Brain pericyte (primary cell): ENCODE results near the gene KIF15.

Experiments used
- DNase-seq: peaks from one replicate; pipeline ENCODE4 v3.0.0-alpha.2; 2012; ENCODE audit warnings: low read depth, low spot score

Gene KIF15, protein sequence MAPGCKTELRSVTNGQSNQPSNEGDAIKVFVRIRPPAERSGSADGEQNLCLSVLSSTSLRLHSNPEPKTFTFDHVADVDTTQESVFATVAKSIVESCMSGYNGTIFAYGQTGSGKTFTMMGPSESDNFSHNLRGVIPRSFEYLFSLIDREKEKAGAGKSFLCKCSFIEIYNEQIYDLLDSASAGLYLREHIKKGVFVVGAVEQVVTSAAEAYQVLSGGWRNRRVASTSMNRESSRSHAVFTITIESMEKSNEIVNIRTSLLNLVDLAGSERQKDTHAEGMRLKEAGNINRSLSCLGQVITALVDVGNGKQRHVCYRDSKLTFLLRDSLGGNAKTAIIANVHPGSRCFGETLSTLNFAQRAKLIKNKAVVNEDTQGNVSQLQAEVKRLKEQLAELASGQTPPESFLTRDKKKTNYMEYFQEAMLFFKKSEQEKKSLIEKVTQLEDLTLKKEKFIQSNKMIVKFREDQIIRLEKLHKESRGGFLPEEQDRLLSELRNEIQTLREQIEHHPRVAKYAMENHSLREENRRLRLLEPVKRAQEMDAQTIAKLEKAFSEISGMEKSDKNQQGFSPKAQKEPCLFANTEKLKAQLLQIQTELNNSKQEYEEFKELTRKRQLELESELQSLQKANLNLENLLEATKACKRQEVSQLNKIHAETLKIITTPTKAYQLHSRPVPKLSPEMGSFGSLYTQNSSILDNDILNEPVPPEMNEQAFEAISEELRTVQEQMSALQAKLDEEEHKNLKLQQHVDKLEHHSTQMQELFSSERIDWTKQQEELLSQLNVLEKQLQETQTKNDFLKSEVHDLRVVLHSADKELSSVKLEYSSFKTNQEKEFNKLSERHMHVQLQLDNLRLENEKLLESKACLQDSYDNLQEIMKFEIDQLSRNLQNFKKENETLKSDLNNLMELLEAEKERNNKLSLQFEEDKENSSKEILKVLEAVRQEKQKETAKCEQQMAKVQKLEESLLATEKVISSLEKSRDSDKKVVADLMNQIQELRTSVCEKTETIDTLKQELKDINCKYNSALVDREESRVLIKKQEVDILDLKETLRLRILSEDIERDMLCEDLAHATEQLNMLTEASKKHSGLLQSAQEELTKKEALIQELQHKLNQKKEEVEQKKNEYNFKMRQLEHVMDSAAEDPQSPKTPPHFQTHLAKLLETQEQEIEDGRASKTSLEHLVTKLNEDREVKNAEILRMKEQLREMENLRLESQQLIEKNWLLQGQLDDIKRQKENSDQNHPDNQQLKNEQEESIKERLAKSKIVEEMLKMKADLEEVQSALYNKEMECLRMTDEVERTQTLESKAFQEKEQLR (N-terminal part only)

DNA sequence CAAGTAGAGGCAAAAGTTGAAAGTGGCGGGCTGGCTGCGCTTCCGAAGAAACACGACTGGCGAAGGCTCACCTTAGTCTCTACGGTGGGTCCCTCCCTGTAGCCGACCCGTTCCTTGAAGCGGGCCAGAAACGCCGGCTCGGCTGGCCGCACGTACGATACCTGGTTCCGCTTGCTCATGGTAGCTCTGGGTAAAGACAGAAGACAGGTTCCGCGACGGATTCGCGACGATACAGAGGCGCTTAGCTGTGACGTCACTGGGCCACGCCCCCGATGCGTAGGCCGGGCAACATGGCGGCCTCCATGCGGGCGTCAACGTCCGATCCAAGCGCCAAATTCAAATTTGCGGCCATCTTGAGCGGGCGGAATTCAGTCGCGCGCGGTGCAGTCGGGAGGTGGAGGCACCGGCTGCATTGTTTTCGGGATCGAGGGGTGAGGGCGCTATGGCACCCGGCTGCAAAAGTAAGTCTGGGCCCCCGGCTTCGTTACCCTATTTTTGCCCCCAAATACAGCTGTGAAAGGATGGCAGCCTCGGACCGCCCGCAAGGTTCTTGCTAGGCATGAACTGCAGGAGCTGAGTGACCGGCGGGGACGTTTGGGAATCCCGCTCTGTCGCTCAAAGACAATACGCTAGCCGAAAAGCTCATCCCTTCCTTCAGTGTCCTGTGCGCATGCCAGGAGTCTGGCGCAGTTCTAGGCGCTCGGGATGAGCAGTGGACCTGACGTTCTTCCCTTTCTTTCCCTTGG, at the start of gene KIF15, which contains the start of gene KIAA1143:
TSS of gene KIF15 (plus strand) at position 371 of the 746 bp plus-strand sequence. CDS start at position 443, 72 bp downstream.
TSS of gene KIAA1143 (minus strand) at position 196 of the 746 bp plus-strand sequence. CDS start at position 179, 17 bp downstream.
- peak; percentile 87 for DNase-seq

DNA sequence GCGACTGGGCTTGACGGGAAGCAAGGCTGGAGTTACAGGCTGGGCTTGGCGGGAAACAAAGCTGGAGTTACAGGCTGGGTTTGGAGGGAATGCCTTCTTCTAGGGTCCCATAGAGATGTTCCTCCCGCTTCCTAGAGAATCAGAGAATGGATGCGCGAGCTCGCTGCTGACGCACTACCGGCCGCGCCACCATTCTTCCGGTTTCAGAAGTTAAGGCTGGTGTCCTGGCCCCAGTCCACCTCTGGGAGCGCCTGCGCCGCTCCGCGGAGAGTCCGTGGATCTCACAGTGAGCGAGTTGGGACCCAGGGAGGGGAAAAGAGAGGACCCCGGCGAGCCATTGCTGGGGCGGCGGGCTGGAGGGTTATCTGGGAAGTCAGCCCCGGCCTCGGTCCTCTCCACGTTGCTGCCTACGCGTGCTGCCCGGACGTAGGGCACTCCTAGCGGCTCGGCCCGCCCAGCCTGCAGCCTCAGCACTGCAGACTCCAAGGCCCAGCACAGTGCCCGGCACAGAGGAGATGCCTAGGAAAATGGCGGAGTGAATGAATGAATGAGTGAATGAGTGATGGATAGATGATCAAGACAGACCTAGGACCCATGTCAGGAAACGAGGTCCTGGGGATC, 49.0 kb upstream of the KIF15 start, which contains the start of gene ZNF502:
TSS of gene ZNF502 (plus strand) at position 206 of the 621 bp plus-strand sequence. CDS start 7,602 bp downstream, outside the sequence.
- peak; percentile 60 for DNase-seq

DNA sequence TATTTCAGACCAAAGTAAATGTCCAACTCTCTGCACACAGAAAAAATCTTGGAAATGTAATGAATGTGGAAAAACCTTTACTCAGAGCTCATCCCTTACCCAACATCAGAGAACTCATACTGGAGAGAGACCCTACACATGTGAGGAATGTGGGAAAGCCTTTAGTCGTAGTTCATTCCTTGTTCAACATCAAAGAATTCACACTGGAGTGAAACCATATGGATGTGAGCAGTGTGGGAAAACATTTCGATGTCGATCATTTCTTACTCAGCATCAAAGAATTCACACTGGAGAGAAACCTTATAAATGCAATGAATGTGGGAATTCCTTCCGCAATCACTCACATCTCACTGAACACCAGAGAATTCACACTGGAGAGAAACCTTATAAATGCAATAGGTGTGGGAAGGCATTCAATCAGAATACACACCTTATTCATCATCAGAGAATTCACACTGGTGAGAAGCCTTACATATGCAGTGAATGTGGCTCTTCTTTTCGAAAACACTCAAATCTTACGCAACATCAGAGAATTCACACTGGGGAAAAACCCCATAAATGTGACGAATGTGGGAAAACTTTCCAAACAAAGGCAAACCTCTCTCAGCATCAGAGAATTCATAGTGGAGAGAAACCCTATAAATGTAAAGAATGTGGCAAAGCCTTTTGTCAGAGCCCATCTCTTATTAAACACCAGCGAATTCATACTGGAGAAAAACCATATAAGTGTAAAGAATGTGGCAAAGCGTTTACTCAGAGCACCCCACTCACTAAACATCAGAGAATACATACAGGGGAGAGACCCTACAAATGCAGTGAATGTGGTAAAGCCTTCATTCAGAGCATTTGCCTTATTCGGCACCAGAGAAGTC, 40.1 kb upstream of the KIF15 start:
- DNase-seq = no peak

DNA sequence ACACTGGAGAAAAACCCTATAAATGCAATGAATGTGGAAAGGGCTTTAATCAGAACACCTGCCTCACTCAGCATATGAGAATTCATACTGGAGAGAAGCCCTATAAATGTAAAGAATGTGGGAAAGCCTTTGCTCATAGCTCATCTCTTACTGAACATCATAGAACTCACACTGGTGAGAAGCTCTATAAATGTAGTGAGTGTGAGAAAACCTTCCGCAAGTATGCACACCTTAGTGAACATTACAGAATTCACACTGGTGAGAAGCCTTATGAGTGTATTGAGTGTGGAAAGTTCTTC, 39.5 kb upstream of the KIF15 start:
- DNase-seq = no peak

DNA sequence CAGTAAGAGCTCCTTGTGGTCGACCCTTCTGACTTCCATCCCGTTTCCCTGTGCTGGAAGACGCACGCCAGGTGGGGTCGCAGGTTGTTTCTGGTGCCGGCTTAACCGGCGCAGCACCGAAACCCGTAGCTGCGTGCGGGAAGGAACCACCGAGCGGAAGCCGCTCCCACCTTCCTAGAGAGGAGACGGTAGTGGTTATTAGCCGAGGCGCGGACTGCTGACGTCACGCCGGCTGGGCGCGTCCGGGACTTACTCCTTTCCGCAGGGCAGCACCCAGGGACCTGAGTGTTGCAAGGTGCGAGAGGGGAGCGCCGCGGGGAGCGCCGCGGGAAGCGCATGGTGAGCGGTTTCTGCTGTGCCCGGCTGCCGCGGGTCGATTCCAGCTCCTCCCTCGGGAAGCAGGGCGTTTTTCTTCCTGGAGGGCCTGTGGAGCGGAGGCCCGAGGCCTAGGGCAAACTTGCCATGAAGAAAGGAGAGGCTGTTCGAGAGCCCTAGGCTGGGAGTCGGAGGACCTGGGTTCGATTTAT, 32.1 kb upstream of the KIF15 start, which contains the start of gene ZNF501:
TSS of gene ZNF501 (plus strand) at position 252 of the 527 bp plus-strand sequence. CDS start 4,787 bp downstream, outside the sequence.
- DNase-seq = peak; percentile 68

DNA sequence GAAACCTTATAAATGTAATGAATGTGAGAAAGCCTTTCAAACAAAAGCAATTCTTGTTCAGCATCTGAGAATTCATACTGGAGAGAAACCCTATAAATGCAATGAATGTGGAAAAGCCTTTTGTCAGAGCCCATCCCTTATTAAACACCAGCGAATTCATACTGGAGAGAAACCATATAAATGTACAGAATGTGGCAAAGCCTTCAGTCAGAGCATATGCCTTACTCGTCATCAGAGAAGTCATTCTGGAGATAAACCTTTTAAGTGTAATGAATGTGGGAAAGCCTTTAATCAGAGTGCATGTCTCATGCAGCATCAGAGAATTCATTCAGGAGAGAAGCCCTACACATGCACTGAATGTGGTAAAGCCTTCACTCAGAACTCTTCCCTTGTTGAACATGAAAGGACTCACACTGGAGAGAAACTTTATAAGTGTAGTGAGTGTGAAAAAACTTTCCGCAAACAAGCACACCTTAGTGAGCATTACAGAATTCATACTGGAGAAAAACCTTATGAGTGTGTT, 26.9 kb upstream of the KIF15 start:
- no peak for DNase-seq

DNA sequence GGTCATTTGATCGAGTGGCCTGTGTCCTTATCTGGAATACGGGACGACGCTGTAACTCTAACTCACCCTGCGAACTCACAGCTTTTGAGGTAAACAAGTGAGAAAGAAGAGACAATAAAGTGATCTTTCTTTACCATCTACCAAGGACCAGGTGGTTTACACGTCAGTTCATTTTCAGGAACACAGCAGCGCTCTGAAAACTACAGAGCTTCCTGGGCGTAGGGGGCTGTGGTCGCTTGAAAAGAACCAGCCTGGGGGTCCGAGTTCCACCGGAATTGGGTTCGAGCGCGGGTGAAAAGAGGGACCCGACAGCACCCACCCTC, 532 bp upstream of the KIF15 start:
- no peak for DNase-seq

DNA sequence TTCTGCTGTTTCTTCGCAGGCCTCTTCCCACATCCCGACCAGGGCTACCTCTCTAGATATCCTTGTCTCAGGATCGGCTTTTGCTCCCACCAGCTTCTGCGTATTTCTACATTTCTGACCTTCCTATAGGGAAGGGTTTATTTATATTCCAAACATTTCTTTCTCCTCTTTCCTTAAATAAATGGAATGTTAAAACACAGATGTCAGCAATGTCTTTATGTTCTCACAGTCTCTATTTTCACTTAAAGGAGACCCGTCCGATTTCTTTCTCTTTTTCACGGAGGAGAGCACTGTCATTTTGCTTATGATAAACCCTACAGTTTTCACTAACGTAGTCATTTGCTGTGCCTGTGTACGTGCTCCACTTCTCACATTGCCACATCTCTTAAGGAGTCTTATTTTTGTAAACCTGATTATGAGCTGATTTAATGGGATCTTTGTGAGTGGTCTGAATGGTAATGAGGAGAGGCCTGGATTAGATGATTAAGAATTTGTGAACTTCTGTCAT, 630 bp downstream of the KIF15 start:
- DNase-seq = no peak

DNA sequence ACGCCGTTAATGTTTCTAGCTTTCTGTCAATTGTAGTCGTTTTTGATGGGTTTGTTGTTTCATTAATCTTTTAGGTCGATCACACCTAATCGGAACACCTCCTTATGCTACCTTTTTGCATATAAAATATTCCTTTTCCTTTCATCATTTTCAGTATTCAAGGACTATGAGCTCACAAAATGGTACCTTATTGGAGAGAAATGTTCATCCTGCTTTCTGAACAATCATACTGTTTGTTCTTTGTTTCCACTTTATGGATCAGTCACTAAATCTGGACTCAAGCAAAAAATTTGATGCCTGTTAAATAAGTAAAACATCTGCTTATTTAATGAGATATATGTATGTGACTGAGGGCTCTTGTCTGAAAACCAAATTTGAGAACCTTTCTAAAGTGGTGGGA, 1.1 kb downstream of the KIF15 start:
- DNase-seq = no peak

DNA sequence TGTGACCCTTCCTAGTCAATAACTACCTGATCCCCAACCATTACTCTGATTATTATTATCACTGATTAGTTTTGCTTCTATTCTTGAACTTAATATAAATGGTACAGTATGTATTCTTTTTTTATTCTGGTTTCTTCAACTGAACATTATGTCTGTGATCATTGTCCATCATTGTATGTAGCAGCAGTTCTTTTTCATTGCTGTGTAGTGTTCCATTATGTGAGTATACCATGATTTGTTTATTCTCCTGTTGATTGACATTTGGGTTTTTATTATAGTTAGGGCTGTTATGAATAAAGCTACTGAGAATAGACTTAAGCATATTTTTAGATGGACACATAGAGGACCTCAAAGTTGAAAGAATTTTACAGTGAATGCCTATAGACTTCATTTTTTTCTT, 2.7 kb downstream of the KIF15 start:
- no peak for DNase-seq

DNA sequence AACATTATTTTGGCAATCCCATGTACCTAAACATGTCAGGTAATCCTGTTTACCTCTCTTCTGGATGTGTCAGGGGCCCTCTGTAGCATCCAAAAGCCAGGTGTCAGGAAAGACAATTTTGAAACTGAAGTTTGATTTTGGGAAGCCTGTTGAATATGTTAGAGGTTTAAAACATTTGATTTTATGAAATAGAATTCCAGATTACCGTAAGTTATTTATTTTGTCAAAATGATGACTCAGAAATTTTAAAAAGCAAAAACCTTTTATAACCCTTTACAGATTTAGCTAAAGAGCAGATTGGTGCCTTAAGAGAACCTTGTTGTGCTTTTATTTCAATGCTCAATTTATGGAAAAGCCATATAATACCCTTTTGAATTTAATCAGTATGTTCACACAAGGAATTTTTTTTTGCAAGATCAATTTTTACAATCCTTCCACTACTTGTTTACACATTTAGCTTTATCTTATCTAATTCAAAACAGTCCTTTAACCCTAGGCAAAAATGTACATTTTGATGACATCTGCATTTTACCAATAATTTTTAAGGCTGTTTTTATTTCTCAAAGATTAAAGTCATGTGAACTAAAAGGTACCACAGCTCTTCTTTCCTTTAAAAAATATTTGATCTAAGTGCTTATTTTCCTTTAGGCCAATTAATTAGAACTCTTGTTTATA, 10.0 kb downstream of the KIF15 start:
- no peak for DNase-seq

DNA sequence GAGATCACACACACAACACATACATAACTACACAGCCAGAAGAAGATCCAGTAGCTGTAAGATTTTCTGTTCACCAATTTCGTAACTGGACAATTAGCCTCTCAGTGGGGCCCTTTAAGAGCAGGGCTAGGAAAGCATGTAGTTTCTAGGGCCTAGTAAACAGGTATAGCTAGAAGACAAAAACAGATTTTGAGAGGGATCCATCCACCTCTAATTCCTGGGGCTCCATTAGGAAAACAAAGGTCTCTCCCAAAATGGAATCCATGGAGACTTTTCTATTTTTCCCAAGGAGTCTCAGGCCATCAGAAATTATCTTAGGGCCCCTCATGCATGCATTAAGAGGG, 10.5 kb downstream of the KIF15 start:
- DNase-seq = no peak

DNA sequence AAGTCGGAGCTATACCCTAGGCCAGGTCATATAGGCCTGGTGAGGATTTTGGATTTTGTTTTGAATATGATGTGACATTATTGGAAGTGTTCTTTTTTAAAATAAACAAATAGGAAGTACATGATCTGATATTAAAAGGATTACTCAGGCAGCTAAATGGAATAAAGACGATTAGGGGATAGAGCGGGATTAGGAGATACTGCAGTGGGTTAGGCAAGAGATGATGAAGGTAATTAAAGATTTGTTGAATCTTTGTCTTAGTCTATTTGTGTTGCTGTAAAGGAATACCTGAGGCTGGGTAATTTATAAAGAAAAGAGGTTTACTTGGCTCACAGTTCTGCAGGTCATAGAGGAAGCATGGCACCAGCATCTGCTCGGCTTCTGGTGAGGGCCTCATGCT, 21.3 kb downstream of the KIF15 start:
- no peak for DNase-seq

DNA sequence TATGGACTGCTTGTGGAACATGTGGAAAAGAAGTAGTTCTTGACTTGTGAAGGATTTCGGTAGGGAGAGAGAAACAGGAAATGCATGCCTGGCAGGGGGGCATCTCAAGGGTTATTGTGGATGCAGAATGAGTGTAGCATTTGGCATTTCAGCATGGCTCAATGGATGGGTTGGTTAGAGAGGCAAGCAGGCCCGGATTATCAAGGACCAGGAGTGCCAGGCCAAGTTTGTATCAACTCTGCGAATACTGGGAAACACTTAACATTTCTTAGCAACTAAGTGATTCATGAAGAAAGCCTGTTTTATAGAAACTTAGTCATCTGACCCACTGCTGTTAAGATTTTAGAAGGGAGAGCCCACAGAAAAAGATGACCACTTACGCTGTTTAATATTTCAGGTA, 33.6 kb downstream of the KIF15 start:
- DNase-seq = no peak

DNA sequence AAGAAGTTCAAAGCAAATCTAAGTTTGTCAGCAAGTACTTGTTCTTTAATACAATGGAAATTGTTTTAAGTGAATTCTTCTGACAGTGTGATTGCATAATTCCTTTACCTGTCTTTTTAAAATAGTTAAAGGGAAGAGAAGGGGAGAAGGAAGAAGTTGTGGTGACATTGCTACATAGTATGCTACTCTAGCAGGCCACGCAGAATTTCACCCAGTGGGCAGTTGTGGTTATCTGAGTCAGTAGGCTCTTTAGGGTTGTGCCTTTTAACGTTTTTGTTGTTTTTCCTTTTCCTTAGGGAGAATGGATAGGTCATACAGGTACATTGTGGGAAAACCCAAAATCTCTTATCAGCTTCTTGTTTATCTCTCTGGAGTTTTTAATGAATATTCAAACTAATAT, 40.4 kb downstream of the KIF15 start:
- DNase-seq = no peak

DNA sequence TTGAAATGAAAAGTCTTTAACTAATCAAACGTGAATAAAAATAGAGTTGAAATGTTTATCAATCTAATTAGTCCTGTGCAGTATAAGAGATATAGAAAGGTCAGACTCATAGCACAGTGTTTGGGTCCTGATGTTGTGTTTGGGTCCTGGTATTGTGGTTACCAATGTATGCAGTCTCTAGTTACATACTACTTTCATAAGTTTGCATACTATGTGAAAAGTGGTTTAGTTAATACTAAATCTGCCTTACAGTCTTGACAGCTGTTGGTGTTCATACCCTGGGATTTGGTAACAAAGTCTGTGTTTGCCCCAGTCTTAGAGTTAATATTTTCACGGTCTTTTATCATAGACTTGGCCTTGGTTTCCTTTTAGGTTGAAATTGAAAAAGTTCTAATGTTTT, 41.7 kb downstream of the KIF15 start:
- DNase-seq = no peak

DNA sequence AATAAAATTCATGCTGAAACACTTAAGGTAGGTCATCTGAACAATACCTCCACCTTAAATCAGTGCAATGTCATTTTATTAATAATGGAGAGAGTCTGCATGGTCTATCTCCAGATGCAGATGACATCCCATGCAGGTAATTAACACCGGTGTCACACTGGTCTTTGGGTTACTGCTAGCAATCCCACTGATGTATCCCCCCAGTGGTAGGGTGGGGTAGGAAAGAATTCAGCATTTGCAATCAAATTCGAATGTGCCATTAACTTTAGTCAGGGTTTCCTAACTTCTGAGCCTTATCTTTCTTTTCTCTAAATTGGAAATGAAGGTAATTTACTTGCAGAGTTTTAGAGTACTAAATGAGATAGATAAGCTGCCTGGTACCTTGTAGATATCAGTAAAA, 44.4 kb downstream of the KIF15 start:
- DNase-seq = no peak

DNA sequence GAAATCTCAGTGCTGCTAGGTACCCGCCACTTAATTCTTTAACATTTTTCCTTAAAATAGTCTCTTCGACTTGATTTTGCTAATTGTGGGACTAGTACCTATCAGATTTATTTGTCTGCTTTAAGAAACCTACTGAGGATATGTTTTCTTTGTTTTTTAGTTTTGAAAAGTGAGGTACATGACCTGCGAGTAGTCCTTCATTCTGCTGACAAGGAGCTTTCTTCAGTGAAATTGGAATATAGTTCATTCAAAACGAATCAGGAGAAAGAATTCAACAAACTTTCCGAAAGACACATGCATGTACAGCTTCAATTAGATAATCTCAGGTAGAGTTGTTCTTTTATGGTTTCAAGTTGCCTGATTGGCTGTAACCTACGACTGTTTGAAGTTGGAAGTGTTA, 53.2 kb downstream of the KIF15 start:
- no peak for DNase-seq
